ENCODE data around the gene PSAP.

PSAP gene

DNA sequence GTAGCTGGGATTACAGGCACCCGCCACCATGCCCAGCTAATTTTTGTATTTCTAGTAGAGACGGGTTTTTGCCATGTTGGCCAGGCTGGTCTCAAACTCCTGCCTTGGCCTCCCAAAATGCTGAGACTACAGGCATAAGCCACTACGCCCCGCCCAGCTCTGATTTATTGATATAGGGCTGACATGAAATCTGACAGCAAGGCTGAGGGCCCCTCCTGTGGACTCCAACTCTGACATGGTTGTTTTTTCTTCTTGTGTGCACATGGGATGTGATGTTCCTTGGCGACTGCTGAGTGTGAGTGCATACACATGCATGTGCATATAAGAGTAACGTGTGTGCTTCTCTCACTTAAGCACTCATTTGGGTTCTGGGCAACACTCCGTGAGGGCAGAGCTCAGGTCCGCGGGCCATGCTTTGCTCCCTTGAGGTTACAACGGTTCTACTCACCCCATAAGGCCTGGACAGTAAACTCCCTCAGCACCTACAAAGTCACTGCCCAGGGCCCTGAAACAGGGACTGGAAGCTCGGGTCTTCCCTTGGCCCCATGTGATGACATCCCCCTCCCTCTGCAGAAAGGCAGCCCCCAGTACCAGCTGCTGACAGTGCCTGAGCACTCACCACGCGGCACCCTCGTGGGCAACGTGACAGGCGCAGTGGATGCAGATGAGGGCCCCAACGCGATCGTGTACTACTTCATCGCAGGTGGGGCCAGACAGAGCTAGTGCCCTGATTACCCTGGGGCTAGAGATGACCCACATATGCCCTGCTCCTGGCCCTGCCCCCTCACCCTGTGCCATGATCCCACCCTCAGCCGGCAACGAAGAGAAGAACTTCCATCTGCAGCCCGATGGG lies 44.1 kb downstream of the PSAP start:
- no peak for DNase-seq

GRCh38 chr10:71805776-71806703 lies 45.0 kb downstream of the PSAP start:
- DNase-seq: no peak

GRCh38 chr10:71804077-71804476 lies 47.0 kb downstream of the PSAP start:
- no peak for DNase-seq

DNA sequence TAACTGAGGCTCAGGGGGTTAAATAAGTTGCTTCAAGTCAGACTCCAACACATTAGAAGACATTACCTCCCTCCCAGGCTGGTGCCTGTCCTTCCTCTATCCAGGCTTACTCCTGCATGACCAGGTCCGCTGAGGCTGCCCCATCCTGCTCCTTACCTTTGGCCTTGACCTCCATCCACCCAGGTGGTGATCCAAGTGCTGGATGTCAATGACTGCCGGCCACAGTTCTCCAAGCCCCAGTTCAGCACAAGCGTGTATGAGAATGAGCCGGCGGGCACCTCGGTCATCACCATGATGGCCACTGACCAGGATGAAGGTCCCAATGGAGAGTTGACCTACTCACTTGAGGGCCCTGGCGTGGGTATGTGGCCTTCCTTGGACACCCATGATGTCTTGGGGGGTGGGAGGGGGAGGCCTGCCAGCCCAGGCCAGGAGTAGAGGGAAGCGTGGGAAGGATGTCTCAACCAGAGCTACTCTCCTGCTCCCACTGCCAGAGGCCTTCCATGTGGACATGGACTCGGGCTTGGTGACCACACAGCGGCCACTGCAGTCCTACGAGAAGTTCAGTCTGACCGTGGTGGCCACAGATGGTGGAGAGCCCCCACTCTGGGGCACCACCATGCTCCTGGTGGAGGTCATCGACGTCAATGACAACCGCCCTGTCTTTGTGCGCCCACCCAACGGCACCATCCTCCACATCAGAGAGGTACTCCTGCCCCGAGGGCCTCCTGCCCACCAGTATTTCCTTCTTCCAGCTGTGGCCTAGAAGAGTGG lies 48.1 kb downstream of the PSAP start:
- no peak for DNase-seq

GRCh38 chr10:71802235-71802634 lies 48.8 kb downstream of the PSAP start:
- no peak for DNase-seq

DNA sequence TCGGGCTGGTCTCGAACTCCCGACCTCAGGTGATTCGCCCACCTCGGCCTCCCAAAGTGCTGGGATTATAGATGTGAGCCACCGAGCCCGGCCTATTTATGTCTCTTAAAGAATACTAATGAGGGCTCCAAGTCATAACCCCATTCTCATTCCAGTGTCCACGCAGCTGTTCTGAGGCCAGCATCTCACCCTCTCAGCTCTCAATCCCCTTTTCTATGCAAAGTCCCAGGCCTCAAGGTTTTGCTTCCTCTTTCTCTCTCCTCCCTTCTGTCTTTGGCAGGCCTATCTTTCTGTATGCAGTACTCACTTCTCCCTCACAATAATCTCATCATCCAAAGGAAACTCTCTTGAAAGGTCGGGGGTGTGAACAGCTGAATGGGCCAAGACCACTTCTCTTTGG lies 49.7 kb downstream of the PSAP start:
- no peak for DNase-seq

GRCh38 chr10:71799608-71800453 lies 51.2 kb downstream of the PSAP start:
- no peak for DNase-seq

- DNase-seq: no peak
Measured at GRCh38 chr10:71799112-71799511, 51.9 kb downstream of the PSAP start.

DNA sequence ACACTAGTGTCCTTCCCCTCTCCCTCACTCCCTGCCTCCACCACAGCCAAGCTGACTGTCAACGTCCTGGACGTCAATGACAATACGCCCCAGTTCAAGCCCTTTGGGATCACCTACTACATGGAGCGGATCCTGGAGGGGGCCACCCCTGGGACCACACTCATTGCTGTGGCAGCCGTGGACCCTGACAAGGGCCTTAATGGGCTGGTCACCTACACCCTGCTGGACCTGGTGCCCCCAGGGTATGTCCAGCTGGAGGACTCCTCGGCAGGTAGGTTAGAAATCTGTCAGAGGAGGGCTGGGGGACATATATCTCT lies 52.8 kb downstream of the PSAP start:
- no peak for DNase-seq

- no peak for DNase-seq
Measured at GRCh38 chr10:71797533-71798307, 53.3 kb downstream of the PSAP start.

DNA sequence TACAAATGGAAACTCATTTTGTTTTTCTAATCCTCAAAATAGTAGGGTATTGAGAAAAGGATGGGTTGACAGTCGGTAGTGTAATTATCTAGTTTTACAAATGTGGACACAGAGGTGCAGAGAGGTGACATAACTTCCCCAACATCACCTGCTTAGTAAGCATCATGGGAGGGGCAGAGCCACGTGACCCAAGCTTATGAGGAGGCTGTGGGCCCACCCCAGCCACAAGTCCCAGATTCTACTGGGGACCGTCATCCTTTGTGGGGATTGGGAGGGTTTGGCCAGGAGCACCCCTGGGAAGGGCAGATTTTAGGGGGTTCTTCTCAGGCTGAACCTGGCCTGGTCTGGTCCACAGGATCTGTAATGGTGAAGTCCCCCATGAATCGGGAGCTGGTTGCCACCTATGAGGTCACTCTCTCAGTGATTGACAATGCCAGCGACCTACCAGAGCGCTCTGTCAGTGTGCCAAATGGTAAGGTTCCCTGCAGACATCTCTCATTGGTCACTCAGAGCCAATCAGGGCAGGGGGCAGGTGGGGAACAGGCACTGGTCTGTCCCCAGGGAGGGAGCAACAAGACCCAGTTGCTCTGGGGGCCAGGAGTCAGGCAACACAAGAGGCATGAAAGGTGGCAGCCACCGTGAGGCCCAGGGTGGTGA lies 54.2 kb downstream of the PSAP start:
- no peak for DNase-seq

GRCh38 chr10:71795248-71795647 lies 55.8 kb downstream of the PSAP start:
- no peak for DNase-seq

DNA sequence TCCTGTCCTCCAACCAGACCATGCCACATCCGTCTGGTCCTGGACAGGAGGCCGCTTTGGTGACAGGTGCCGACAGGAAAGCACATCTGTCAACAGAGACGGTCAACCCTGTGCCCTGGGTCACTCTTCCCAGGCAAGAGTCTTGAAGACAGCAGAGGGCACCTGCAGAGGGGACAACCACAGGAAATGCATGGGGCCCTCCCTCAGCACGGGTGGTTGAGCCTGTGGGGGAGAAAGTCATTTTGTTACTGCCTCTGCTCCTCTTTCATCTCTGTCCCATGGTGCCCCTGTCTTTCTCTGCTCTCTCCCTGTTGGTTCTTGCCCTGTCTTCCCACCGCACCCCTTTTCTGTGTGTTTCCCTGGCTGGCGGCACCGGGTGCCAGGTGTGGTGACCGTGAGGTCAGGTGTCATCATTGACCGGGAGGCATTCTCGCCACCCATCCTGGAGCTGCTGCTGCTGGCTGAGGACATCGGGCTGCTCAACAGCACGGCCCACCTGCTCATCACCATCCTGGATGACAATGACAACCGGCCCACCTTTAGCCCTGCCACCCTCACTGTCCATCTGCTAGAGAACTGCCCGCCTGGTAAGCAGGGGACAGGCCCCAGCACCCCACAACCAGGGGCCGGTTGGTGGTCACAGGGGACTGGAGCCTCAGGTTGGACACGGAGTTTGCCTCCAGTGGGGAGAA lies 60.2 kb downstream of the PSAP start:
- no peak for DNase-seq

- DNase-seq: no peak
Measured at GRCh38 chr10:71789871-71790270, 61.2 kb downstream of the PSAP start.

DNA sequence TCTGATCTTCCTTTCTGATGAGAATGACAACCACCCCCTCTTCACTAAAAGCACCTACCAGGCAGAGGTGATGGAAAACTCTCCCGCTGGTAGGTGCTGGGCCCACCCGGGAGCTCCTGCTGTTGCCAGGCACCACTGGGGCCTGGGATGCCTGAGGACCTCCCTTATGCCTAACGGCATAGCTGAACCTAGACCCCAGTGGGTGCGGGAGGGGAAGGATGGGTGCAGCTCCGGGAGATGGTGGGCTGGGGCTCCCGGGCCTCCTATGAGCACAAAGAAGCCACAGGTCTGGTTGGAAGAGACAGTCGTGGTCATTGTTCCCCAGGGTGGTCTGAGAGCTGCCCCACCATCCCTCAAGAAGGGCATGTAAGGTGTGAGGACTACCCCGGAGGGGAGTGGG lies 62.1 kb downstream of the PSAP start:
- no peak for DNase-seq

- no peak for DNase-seq
Measured at GRCh38 chr10:71784679-71785272, 66.3 kb downstream of the PSAP start.

GRCh38 chr10:71783917-71784678 lies 67.0 kb downstream of the PSAP start:
- DNase-seq: no peak

GRCh38 chr10:71782917-71783490 lies 68.0 kb downstream of the PSAP start:
- DNase-seq: no peak
